ENCODE results near the gene OPCML. TPM values are rescaled to one million over a fixed set of nuclear protein-coding genes. Genes with fewer than 3 reads are reported as not detected.
"Not testable (repeated sequence)": the region's sequence is repeated elsewhere in the genome, so short reads cannot be mapped to it uniquely, and the experiment has no call there.

Gene OPCML
- total RNA-seq, 1 donor from 2014 or later, result 1.2 TPM

DNA sequence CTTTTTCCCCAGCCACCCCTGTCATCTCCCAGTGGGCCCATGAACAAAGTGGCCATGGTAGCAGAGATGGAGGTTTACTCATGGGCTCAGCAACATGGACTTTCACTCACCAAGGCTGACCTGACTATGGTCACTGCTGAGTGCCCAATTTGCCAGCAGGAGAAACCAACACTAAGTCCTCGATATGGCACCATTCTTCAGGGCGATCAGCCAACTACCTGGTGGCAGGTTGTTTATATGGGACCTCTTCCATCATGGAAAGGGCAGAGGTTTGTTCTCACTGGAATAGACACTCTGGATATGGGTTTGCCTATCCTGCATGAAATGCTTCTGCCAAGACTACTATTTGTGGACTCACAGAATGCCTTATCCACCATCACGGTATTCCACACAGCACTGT is 1152.8 kb downstream of the OPCML start:
- Mint-ChIP-seq H3K9me3 (peaks cover 8% of the 10 kb centered on the region), H3K27me3 (ENCODE audit: low read depth) (no peaks in the 10 kb centered on the region)

DNA sequence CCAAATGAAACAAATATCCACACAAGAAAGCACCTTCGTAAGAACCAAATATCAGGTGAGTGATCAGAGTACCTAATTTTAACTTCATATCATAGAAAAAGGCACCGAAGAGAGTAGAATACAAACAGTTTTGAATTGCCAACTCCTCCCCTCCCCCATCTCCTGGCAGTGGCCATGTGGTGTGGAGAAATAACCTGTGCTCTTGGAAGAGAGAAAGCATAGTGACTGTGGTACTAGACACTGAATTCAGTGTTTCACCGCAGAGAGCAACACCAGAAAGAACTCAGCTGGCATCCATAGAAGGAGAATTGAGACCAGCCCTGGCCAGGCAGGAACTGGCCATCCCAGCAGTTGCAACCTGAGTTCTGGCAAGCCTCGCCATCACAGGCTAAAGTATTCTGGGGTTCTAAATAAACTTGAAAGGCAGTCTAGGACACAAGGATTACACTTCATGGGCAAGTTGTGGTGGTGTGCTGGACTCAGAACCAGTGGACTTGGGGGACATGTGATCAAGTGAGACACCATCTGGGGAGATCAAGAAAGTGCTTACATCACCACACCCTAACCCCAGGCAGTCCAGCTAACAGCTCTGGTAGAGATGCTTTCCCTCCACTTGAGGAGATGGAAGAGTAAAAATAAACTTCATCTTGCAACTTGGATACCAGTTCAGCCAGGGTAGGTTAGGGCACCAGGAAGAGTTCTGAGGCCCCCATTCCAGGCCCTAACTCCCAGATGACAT is 1158.7 kb downstream of the OPCML start:
- peaks cover 2% of the 10 kb centered on the region for H3K27me3 Mint-ChIP-seq (ENCODE audit: low read depth)
- no peaks in the 10 kb centered on the region for H3K9me3 Mint-ChIP-seq
- TF ChIP-seq, protein P1, sequence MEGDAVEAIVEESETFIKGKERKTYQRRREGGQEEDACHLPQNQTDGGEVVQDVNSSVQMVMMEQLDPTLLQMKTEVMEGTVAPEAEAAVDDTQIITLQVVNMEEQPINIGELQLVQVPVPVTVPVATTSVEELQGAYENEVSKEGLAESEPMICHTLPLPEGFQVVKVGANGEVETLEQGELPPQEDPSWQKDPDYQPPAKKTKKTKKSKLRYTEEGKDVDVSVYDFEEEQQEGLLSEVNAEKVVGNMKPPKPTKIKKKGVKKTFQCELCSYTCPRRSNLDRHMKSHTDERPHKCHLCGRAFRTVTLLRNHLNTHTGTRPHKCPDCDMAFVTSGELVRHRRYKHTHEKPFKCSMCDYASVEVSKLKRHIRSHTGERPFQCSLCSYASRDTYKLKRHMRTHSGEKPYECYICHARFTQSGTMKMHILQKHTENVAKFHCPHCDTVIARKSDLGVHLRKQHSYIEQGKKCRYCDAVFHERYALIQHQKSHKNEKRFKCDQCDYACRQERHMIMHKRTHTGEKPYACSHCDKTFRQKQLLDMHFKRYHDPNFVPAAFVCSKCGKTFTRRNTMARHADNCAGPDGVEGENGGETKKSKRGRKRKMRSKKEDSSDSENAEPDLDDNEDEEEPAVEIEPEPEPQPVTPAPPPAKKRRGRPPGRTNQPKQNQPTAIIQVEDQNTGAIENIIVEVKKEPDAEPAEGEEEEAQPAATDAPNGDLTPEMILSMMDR (conservative IDR thresholded peaks at IDR 0.05), result no peak
- H3K27ac Mint-ChIP-seq (ENCODE audit: unreplicated experiment), result no peak overlapping the region
- DNase-seq (ENCODE audit: low read depth, low spot score), result no peak
- no peaks in the 10 kb centered on the region for H3K36me3 Mint-ChIP-seq (ENCODE audit: low read depth)
- H3K4me3 Mint-ChIP-seq, result no peak overlapping the region
- H3K4me1 Mint-ChIP-seq, result no peaks in the 10 kb centered on the region

More for the DNA sequence above, 1152.8 kb downstream of the OPCML start:
- Mint-ChIP-seq H3K4me1 (no peaks in the 10 kb centered on the region), H3K27ac (ENCODE audit: unreplicated experiment) (peak overlapping the region; percentile 13), H3K36me3 (ENCODE audit: low read depth) (peaks cover 11% of the 10 kb centered on the region), H3K4me3 (no peak overlapping the region)
- no peak for DNase-seq (ENCODE audit: low read depth, low spot score)
- TF ChIP-seq, protein P1 (conservative IDR thresholded peaks at IDR 0.05), result no peak

DNA sequence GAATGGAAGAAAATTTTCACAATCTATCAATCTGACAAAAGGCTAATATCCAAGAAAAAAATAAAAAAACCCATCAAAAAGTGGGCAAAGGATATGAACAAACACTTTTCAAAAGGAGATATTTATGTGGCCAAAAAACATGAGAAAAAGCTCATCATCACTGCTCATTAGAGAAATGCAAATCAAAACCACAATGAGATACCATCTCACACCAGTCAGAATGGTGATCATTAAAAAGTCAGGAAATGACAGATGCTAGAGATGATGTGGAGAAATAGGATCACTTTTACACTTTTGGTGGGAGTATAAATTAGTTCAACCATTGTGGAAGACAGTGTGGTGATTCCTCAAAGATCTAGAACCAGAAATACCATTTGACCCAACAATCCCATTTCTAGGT is 1162.2 kb downstream of the OPCML start:
- H3K27ac Mint-ChIP-seq (ENCODE audit: unreplicated experiment); DNase-seq (ENCODE audit: low read depth, low spot score); H3K27me3 Mint-ChIP-seq (ENCODE audit: low read depth); H3K4me1 Mint-ChIP-seq; H3K36me3 Mint-ChIP-seq (ENCODE audit: low read depth); H3K9me3 Mint-ChIP-seq; H3K4me3 Mint-ChIP-seq: not testable (repeated sequence)

DNA sequence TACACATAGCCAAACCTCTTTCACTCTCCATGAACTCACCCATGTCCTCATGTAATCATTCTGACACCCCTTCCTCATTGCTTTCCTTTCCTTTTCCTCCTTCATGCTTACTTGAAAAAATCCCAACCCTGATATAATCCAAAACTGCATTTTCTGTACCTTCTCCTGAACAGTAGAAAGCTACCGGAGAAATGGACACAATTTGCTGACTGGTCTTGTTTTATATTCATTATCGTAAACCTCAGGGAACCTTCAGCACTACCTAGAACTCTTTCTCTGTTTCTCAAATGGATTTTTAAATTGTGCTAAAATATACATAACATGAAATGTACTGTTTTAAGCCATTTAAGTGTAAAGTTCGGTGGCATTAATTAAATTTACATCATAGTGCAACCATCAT is 1165.0 kb downstream of the OPCML start:
- Mint-ChIP-seq H3K36me3 (ENCODE audit: low read depth) (no peaks in the 10 kb centered on the region), H3K4me1 (no peaks in the 10 kb centered on the region), H3K9me3 (no peaks in the 10 kb centered on the region), H3K27ac (ENCODE audit: unreplicated experiment) (no peak overlapping the region), H3K4me3 (no peak overlapping the region), H3K27me3 (ENCODE audit: low read depth) (peaks cover 2% of the 10 kb centered on the region)
- TF ChIP-seq, protein P1 (conservative IDR thresholded peaks at IDR 0.05), result no peak
- DNase-seq (ENCODE audit: low read depth, low spot score), result no peak

DNA sequence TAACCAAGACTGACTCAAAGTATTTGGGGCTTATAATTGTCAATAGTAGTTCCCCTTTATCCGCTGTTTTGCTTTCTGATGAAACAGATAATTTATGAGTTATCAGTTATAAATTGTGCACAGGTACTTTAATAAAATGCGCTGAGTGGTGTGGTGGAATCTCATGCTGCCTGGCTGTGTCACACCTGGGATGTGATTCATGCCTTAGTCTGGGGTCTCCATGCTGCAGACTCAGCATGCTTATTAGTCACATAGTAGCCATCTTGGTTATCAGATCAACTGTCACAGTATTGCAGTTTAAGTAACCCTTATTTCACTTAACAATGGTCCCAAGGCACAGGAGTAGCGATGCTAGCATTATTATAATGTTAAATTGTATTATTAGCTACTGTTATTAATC is 1166.7 kb downstream of the OPCML start:
- no peak for DNase-seq (ENCODE audit: low read depth, low spot score)
- Mint-ChIP-seq H3K27ac (ENCODE audit: unreplicated experiment) (no peak overlapping the region), H3K4me3 (no peak overlapping the region), H3K4me1 (no peaks in the 10 kb centered on the region), H3K9me3 (no peaks in the 10 kb centered on the region), H3K27me3 (ENCODE audit: low read depth) (peaks cover 2% of the 10 kb centered on the region), H3K36me3 (ENCODE audit: low read depth) (no peaks in the 10 kb centered on the region)
- TF ChIP-seq, protein P1 (conservative IDR thresholded peaks at IDR 0.05), result no peak

All from neural crest cell (in vitro differentiated cells).